GM12873 (cell line): Measurements from ENCODE around the gene CALD1.

Experiments
- CTCF ChIP-seq: IDR thresholded peaks from 2 replicates; pipeline ENCODE4 v1.5.1; 2012; ENCODE audit warnings: low read depth, mild to moderate bottlenecking, moderate library complexity, low read length, control low read depth; ENCODE audit not compliant: insufficient read depth; ENCODE audit errors: missing control alignments

Gene CALD1

DNA sequence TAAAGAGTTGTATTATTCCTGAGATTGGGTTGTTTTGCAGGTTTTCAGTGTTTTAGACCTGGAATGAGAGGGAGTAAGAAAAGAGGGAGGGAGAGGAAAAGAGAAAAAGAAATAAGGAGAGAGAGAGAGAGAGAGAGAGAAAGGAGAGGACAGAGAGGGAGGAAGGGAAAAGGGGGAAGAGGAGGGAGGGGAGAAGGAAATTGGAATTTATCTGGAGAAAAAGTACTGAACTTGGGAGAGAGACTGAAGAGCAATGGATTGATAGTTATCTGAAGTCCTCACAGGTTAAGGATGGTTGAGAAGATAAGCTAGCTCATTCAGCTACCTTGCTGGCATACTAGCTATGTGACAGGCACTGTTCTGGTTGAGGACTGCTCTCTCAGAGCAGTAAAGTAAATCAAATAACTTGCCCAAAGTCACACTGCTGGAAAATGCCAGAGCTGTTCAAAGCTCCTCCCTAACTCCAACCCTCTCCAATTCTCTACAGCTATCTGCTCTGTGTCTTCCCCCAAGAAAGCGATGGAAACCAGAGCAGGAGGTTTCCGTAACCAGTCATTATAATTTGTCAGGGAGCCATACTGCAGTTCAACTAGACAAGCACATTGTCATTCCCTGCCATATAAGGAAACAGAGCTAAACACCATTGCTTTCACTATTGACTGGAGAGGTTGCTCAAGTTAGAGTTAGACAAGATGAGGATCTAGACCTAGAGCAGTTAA, 10.7 kb downstream of the CALD1 start:
- TF ChIP-seq CTCF, result no peak

GRCh38 chr7:134792968-134793367, 13.5 kb downstream of the CALD1 start:
- TF ChIP-seq CTCF, result no peak

DNA sequence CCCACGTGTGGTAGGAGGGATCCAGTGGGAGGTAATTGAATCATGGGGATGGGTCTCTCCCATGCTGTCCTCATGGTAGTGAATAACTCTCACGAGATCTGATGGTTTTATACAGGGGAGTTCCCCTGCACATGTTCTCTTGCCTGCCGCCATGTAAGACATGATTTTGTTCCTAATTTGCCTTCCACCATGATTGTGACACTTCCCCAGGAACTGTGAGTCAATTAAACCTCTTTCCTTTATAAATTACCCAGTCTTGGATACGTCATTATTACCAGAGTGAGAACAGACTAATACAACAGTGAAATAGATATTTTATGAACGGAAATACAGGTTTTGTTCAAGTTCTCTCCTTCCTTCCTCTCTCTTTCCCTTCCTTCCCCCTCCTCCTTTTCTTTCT, 15.8 kb downstream of the CALD1 start:
- TF ChIP-seq CTCF, result no peak

GRCh38 chr7:134798155-134798554, 18.7 kb downstream of the CALD1 start:
- no peak for TF ChIP-seq CTCF

GRCh38 chr7:134799377-134799776, 19.9 kb downstream of the CALD1 start:
- no peak for TF ChIP-seq CTCF

- TF ChIP-seq CTCF, result no peak
Observed at GRCh38 chr7:134802762-134803161, 23.3 kb downstream of the CALD1 start.

- TF ChIP-seq CTCF, result no peak
Observed at GRCh38 chr7:134804351-134804750, 24.9 kb downstream of the CALD1 start.
